Liver (tissue), 9 donors: ENCODE data around the gene ZNF273. TPM values are rescaled to one million over a fixed set of nuclear protein-coding genes. Genes with fewer than 3 reads are reported as not detected.
"Not testable (repeated sequence)": the region's sequence is repeated elsewhere in the genome, so short reads cannot be mapped to it uniquely, and the experiment has no call there.

Experiments used
- DNase-seq: peaks from one replicate; pipeline ENCODE4 v3.0.0-alpha.2; 2017; ENCODE audit warnings: low spot score
- H3K27ac ChIP-seq, 2 donors: one replicate each; pipeline ENCODE4 v1.7.0; 2013; ENCODE audit warnings: inconsistent platforms in 2 of 2, low read length in 2 of 2, control low read depth in 1 of 2, low read depth in 1 of 2, mild to moderate bottlenecking in 1 of 2
- H3K27me3 ChIP-seq, 4 donors: one replicate each; pipeline versions ENCODE4 v1.6.1 to v1.7.0; 2013; ENCODE audit warnings: low read length in 3 of 4, inconsistent platforms in 1 of 4, mild to moderate bottlenecking in 1 of 4, moderate library complexity in 1 of 4; ENCODE audit not compliant: control insufficient read depth in 4 of 4, insufficient read depth in 4 of 4
- H3K36me3 ChIP-seq, 4 donors: one replicate each; pipeline versions ENCODE4 v1.6.1 to v1.7.0; 2013; ENCODE audit warnings: low read length in 3 of 4, mild to moderate bottlenecking in 3 of 4, low read depth in 1 of 4, moderate library complexity in 1 of 4; ENCODE audit not compliant: control insufficient read depth in 4 of 4, insufficient read depth in 3 of 4
- H3K4me1 ChIP-seq, 4 donors: one replicate each; pipeline versions ENCODE4 v1.6.1 to v1.7.0; 2013; ENCODE audit warnings: low read length in 3 of 4, mild to moderate bottlenecking in 3 of 4, moderate library complexity in 1 of 4; ENCODE audit not compliant: control insufficient read depth in 4 of 4, insufficient read depth in 4 of 4
- H3K4me3 ChIP-seq, 3 donors: one replicate each; pipeline versions ENCODE4 v1.6.1 to v1.7.0; 2013; ENCODE audit warnings: low read length in 3 of 3, control low read depth in 1 of 3, low read depth in 1 of 3, mild to moderate bottlenecking in 1 of 3
- H3K9ac ChIP-seq, 2 donors: one replicate each; pipeline ENCODE4 v1.7.0; 2013; ENCODE audit warnings: low read length in 2 of 2, mild to moderate bottlenecking in 2 of 2, moderate library complexity in 2 of 2, control low read depth in 1 of 2, low read depth in 1 of 2
- H3K9me3 ChIP-seq, 4 donors: one replicate each; pipeline versions ENCODE4 v1.6.1 to v1.7.0; 2013; ENCODE audit warnings: low read length in 3 of 4; ENCODE audit not compliant: control insufficient read depth in 4 of 4
- ATF3 ChIP-seq: IDR thresholded peaks from 2 replicates; pipeline ENCODE4 v1.6.1; 2016; ENCODE audit warnings: antibody characterized with exemption
- CTCF ChIP-seq: fragments of 150-350 bp; IDR thresholded peaks from 2 replicates; pipeline ENCODE4 v1.5.1; 2017; ENCODE audit warnings: improper control_type of control experiment, low read depth, low read length; ENCODE audit not compliant: missing input control
- GABPA ChIP-seq, 2 donors: IDR thresholded peaks in 1 of 2; conservative IDR thresholded peaks in 1 of 2; 2 replicates each; pipeline ENCODE4 v1.6.1; 2016; ENCODE audit warnings: antibody characterized with exemption in 2 of 2, mild to moderate bottlenecking in 1 of 2, moderate library complexity in 1 of 2
- REST ChIP-seq: IDR thresholded peaks from 2 replicates; pipeline ENCODE4 v1.6.1; 2016; ENCODE audit warnings: antibody characterized with exemption, mild to moderate bottlenecking
- TAF1 ChIP-seq: conservative IDR thresholded peaks from 2 replicates; pipeline ENCODE4 v1.6.1; 2016; ENCODE audit warnings: antibody characterized with exemption, mild to moderate bottlenecking
- ZBTB33 ChIP-seq: IDR thresholded peaks from 2 replicates; pipeline ENCODE4 v1.6.1; 2016; ENCODE audit warnings: antibody characterized with exemption
- WGBS: extraction: QIAGEN DNeasy Blood & Tissue Kit; methylation state at CpG from one replicate; pipeline ENCODE4 v1.1.7; 2013; 5-methylcytosine and 5-hydroxymethylcytosine counted together
- polyA plus RNA-seq, 2 donors: library from polyadenylated mRNA; stranded (reverse) in 1 of 2; unstranded in 1 of 2; fragments of 200-250 nt in 1 of 2; fragments of >200 nt in 1 of 2; fragmentation: Nextera tagmentation in 1 of 2; extraction: Ambion mirVana in 1 of 2; gene quantifications; one replicate each; pipeline versions ENCODE4 v1.2.1 to v1.2.3, GENCODE V29; 2013 to 2015
- total RNA-seq, 2 donors: library from RNA; depleted of rRNA; stranded (reverse); fragments of >200 nt; gene quantifications; one replicate each; pipeline ENCODE4 v1.2.3, GENCODE V29; 2014
- donor health status: healthy.
- donor health status: healthy.
- donor health status: healthy.
- donor health status: healthy.
- donor health status: healthy.

ZNF273 gene
- total and polyA plus RNA-seq, 4 donors = 0.43 to 14.9 (median 0.73) TPM

- no peaks in the 10 kb centered on the region for H3K4me1 ChIP-seq
- no peak overlapping the region for H3K27ac ChIP-seq
- H3K4me3 ChIP-seq = no peak overlapping the region
- peaks cover 0 to 9% (median 4%) of the 10 kb centered on the region in 4 donors for H3K9me3 ChIP-seq
- H3K9ac ChIP-seq = no peak overlapping the region
- TF ChIP-seq GABPA (IDR thresholded peaks at IDR 0.05 in 1 of 2, conservative IDR thresholded peaks at IDR 0.05 in 1 of 2) (no peak), ZBTB33 (no peak), TAF1 (no peak), CTCF (no peak), ATF3 (no peak), REST (no peak)
- no peak for DNase-seq
- H3K27me3 ChIP-seq = no peaks in the 10 kb centered on the region
- H3K36me3 ChIP-seq = no peaks in the 10 kb centered on the region
- 89% methylated on average over 1 of the region's 1 CpG for WGBS
Measured at GRCh38 chr7:64938540-64938939, 35.5 kb downstream of the ZNF273 start.

- WGBS = 96% methylated on average over 6 of the region's 6 CpGs
Measured at GRCh38 chr7:64940021-64940420, 36.9 kb downstream of the ZNF273 start.

GRCh38 chr7:64944667-64945502 lies 41.8 kb downstream of the ZNF273 start:
- peaks cover 7 to 10% (median 9%) of the 10 kb centered on the region in 4 donors for H3K4me1 ChIP-seq
- not testable (repeated sequence) for H3K36me3 ChIP-seq, H3K27ac ChIP-seq, H3K9me3 ChIP-seq, H3K4me3 ChIP-seq, H3K9ac ChIP-seq, H3K27me3 ChIP-seq
- 87% methylated on average over 5 of the region's 5 CpGs for WGBS
- peak; percentile 43 for DNase-seq

More at GRCh38 chr7:64940021-64940420, 36.9 kb downstream of the ZNF273 start:
- H3K36me3 ChIP-seq, H3K9ac ChIP-seq, H3K9me3 ChIP-seq, DNase-seq, H3K4me3 ChIP-seq, H3K27me3 ChIP-seq, H3K27ac ChIP-seq, H3K4me1 ChIP-seq: not testable (repeated sequence)
